H9 (cell line): ENCODE measurements around the gene ERMP1. TPM values are rescaled to one million over a fixed set of nuclear protein-coding genes. Genes with fewer than 3 reads are reported as not detected.

Experiments used
- DNase-seq: peaks from one replicate; pipeline ENCODE4 v3.0.0-alpha.2; 2017
- H2AFZ ChIP-seq: one replicate; pipeline ENCODE4 v1.6.1; 2013; ENCODE audit warnings: mild to moderate bottlenecking, low read length, control low read depth, moderate library complexity
- H2AK5ac ChIP-seq: 2 replicates; pipeline ENCODE4 v1.6.1; 2013; ENCODE audit warnings: low read length, control low read depth, mixed read lengths; ENCODE audit not compliant: insufficient read length
- H2BK120ac ChIP-seq: one replicate; pipeline ENCODE4 v1.6.1; 2013; ENCODE audit warnings: low read depth, mild to moderate bottlenecking, low read length, control low read depth, inconsistent platforms; ENCODE audit not compliant: poor library complexity, severe bottlenecking
- H2BK12ac ChIP-seq: 2 replicates; pipeline ENCODE4 v1.6.1; 2013; ENCODE audit warnings: low read length, control low read depth, mixed read lengths, low read depth; ENCODE audit not compliant: insufficient read length
- H2BK15ac ChIP-seq: 2 replicates; pipeline ENCODE4 v1.6.1; 2013; ENCODE audit warnings: low read depth, low read length, control low read depth
- H2BK20ac ChIP-seq: one replicate; pipeline ENCODE4 v1.6.1; 2013; ENCODE audit warnings: low read depth, mild to moderate bottlenecking, low read length, control low read depth, inconsistent platforms; ENCODE audit not compliant: poor library complexity, severe bottlenecking
- H2BK5ac ChIP-seq: 2 replicates; pipeline ENCODE4 v1.6.1; 2013; ENCODE audit warnings: low read length, control low read depth, mixed read lengths; ENCODE audit not compliant: insufficient read length
- H3K14ac ChIP-seq: 2 replicates; pipeline ENCODE4 v1.6.1; 2013; ENCODE audit warnings: low read length, control low read depth; ENCODE audit not compliant: insufficient read depth
- H3K18ac ChIP-seq: 2 replicates; pipeline ENCODE4 v1.6.1; 2013; ENCODE audit warnings: low read depth, mild to moderate bottlenecking, mixed read lengths, low read length, control low read depth; ENCODE audit not compliant: insufficient read length
- H3K23ac ChIP-seq: 2 replicates; pipeline ENCODE4 v1.6.1; 2013; ENCODE audit warnings: low read length, control low read depth, mixed read lengths, low read depth; ENCODE audit not compliant: insufficient read length
- H3K23me2 ChIP-seq: 2 replicates; pipeline ENCODE4 v1.6.1; 2013; ENCODE audit warnings: low read depth, mild to moderate bottlenecking, mixed read lengths, low read length, control low read depth; ENCODE audit not compliant: insufficient read length, poor library complexity, severe bottlenecking
- H3K27ac ChIP-seq: 2 replicates; pipeline ENCODE4 v1.5.1; 2013; ENCODE audit warnings: low read length, control low read depth, mixed read lengths, low read depth; ENCODE audit not compliant: insufficient read length
- H3K27me3 ChIP-seq: 2 replicates; pipeline ENCODE4 v1.6.1; 2013; ENCODE audit warnings: low read length, control low read depth, inconsistent platforms; ENCODE audit not compliant: insufficient read depth
- H3K4ac ChIP-seq: 2 replicates; pipeline ENCODE4 v1.6.1; 2013; ENCODE audit warnings: low read depth, mild to moderate bottlenecking, control low read depth, inconsistent platforms, low read length, moderate library complexity
- H3K4me1 ChIP-seq: 2 replicates; pipeline ENCODE4 v1.6.1; 2013; ENCODE audit warnings: low read length, control low read depth, inconsistent platforms; ENCODE audit not compliant: insufficient read depth
- H3K4me2 ChIP-seq: 2 replicates; pipeline ENCODE4 v1.6.1; 2013; ENCODE audit warnings: low read length, control low read depth, mixed read lengths; ENCODE audit not compliant: insufficient read length, insufficient read depth
- H3K56ac ChIP-seq: 2 replicates; pipeline ENCODE4 v1.6.1; 2013; ENCODE audit warnings: low read depth, mild to moderate bottlenecking, mixed read lengths, low read length, control low read depth; ENCODE audit not compliant: insufficient read length
- H3K79me1 ChIP-seq: 2 replicates; pipeline ENCODE4 v1.6.1; 2013; ENCODE audit warnings: low read depth, mild to moderate bottlenecking, moderate library complexity, low read length, control low read depth, inconsistent platforms; ENCODE audit not compliant: insufficient read depth, poor library complexity, severe bottlenecking
- H3K79me2 ChIP-seq: 2 replicates; pipeline ENCODE4 v1.6.1; 2013; ENCODE audit warnings: low read length, control low read depth, inconsistent platforms; ENCODE audit not compliant: insufficient read depth
- H3K9ac ChIP-seq: 2 replicates; pipeline ENCODE4 v1.6.1; 2013; ENCODE audit warnings: low read length, control low read depth, mixed read lengths; ENCODE audit not compliant: insufficient read length; ENCODE audit errors: extremely low read depth
- H3K9me3 ChIP-seq: one replicate; pipeline ENCODE4 v1.6.1; 2013; ENCODE audit warnings: low read depth, low read length, inconsistent platforms; ENCODE audit not compliant: control insufficient read depth
- H3T11ph ChIP-seq: one replicate; pipeline ENCODE4 v1.6.1; 2013; ENCODE audit warnings: mild to moderate bottlenecking, low read length, control low read depth, inconsistent platforms
- H4K20me1 ChIP-seq: one replicate; pipeline ENCODE4 v1.6.1; 2013; ENCODE audit not compliant: control insufficient read depth, insufficient read length, insufficient read depth
- H4K5ac ChIP-seq: 2 replicates; pipeline ENCODE4 v1.6.1; 2013; ENCODE audit warnings: low read depth, mild to moderate bottlenecking, mixed read lengths, low read length, control low read depth; ENCODE audit not compliant: insufficient read length
- H4K8ac ChIP-seq: replicated peaks from 2 replicates; pipeline ENCODE4 v1.6.1; 2013; ENCODE audit warnings: low read length, control low read depth, mixed read lengths, low read depth; ENCODE audit not compliant: insufficient read length
- H4K91ac ChIP-seq: 2 replicates; pipeline ENCODE4 v1.6.1; 2013; ENCODE audit warnings: low read depth, mild to moderate bottlenecking, moderate library complexity, mixed read lengths, low read length, control low read depth; ENCODE audit not compliant: insufficient read length
- H3K27ac Mint-ChIP-seq, 3 experiments: 2 replicates in 2 of 3; 3 replicates in 1 of 3; pipeline ENCODE4 v1.8.0; 2020 to 2021; ENCODE audit warnings: mixed read lengths in 3 of 3, mild to moderate bottlenecking in 1 of 3, moderate library complexity in 1 of 3
- H3K27me3 Mint-ChIP-seq: 2 replicates; pipeline ENCODE4 v1.8.0; 2021; ENCODE audit warnings: low read depth, mild to moderate bottlenecking, moderate library complexity, mixed read lengths
- H3K36me3 Mint-ChIP-seq, 3 experiments: 2 replicates in 2 of 3; 3 replicates in 1 of 3; pipeline ENCODE4 v1.8.0; 2020 to 2021; ENCODE audit warnings: low read depth in 3 of 3, mixed read lengths in 3 of 3; ENCODE audit not compliant: insufficient read depth in 1 of 3
- H3K4me1 Mint-ChIP-seq, 2 experiments: 2 replicates each; pipeline ENCODE4 v1.8.0; 2020; ENCODE audit warnings: mixed read lengths in 2 of 2
- H3K4me3 Mint-ChIP-seq, 2 experiments: 2 replicates in 1 of 2; 3 replicates in 1 of 2; pipeline ENCODE4 v1.8.0; 2020 to 2021; ENCODE audit warnings: mild to moderate bottlenecking in 2 of 2, mixed read lengths in 2 of 2, moderate library complexity in 1 of 2
- H3K9me3 Mint-ChIP-seq, 2 experiments: 2 replicates in 1 of 2; 3 replicates in 1 of 2; pipeline ENCODE4 v1.8.0; 2020; ENCODE audit warnings: mild to moderate bottlenecking in 2 of 2, mixed read lengths in 2 of 2, moderate library complexity in 1 of 2
- WGBS: extraction: QIAGEN DNeasy Blood & Tissue Kit; methylation state at CpG from one replicate; pipeline ENCODE4 v1.1.7; 2013; ENCODE audit warnings: missing lambda C conversion rate, low lambda C conversion rate, mixed read lengths; ENCODE audit not compliant: insufficient read length; ENCODE audit errors: extremely low coverage; 5-methylcytosine and 5-hydroxymethylcytosine counted together
- total RNA-seq: library from RNA; stranded (reverse); gene quantifications from 2 replicates; pipeline ENCODE4 v1.2.1, GENCODE V29; 2021
- TF ChIP-seq, protein P1 (sequence below): fragments of 200-600 bp; sonication (generic); conservative IDR thresholded peaks from 3 replicates; pipeline ENCODE4 v1.8.0; 2021; ENCODE audit warnings: antibody characterized with exemption, mild to moderate bottlenecking

ERMP1 gene
- total RNA-seq, 1 experiment from 2014 or later: 20.2 TPM

DNA sequence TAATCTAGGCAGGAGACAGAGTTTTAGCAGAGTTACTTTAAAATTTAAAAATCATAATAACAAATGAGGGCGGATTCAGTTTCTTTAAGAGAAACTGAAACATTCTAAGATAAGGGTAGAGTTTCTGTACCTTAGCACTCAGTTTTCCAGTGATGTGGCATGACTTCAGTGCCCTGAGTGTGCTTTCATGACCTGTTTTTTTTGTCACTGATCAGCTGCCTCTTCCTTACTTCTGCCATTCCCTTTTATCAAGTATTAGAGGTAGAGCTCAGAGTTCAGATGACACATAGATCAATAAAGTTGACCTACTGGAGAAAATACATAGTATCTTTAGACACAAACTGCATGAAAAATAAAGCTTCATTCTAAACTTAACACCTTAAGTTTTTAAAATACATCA, 82.3 kb downstream of the ERMP1 start:
- H4K5ac ChIP-seq: no peak overlapping the region
- no peak overlapping the region for H3K27ac ChIP-seq
- no peak overlapping the region for H2BK120ac ChIP-seq
- no peaks in the 10 kb centered on the region for H3K27me3 ChIP-seq
- H3K9ac ChIP-seq: no peak overlapping the region
- WGBS: no CpG with 5 or more reads among the region's 1 CpG
- TF ChIP-seq, protein P1, sequence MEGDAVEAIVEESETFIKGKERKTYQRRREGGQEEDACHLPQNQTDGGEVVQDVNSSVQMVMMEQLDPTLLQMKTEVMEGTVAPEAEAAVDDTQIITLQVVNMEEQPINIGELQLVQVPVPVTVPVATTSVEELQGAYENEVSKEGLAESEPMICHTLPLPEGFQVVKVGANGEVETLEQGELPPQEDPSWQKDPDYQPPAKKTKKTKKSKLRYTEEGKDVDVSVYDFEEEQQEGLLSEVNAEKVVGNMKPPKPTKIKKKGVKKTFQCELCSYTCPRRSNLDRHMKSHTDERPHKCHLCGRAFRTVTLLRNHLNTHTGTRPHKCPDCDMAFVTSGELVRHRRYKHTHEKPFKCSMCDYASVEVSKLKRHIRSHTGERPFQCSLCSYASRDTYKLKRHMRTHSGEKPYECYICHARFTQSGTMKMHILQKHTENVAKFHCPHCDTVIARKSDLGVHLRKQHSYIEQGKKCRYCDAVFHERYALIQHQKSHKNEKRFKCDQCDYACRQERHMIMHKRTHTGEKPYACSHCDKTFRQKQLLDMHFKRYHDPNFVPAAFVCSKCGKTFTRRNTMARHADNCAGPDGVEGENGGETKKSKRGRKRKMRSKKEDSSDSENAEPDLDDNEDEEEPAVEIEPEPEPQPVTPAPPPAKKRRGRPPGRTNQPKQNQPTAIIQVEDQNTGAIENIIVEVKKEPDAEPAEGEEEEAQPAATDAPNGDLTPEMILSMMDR: no peak
- Mint-ChIP-seq H3K9me3 (peaks cover 0 to 4% of the 10 kb centered on the region in 2 experiments; a peak in 1 of 5 replicates), H3K27me3 (no peaks in the 10 kb centered on the region), H3K36me3 (peaks cover 13 to 23% (median 19%) of the 10 kb centered on the region in 3 experiments; a peak in 6 of 7 replicates), H3K4me3 (no peak overlapping the region), H3K27ac (no peak overlapping the region), H3K4me1 (no peaks in the 10 kb centered on the region)
- H3T11ph ChIP-seq: no peak overlapping the region
- H2AK5ac ChIP-seq: no peak overlapping the region
- H3K4ac ChIP-seq: no peak overlapping the region
- no peak overlapping the region for H3K14ac ChIP-seq
- H3K79me2 ChIP-seq: no peaks in the 10 kb centered on the region
- no peaks in the 10 kb centered on the region for H3K79me1 ChIP-seq
- no peak overlapping the region for H4K8ac ChIP-seq
- no peaks in the 10 kb centered on the region for H3K4me1 ChIP-seq
- H3K56ac ChIP-seq: no peak overlapping the region
- H2BK12ac ChIP-seq: no peak overlapping the region
- no peaks in the 10 kb centered on the region for H4K20me1 ChIP-seq
- H3K18ac ChIP-seq: no peak overlapping the region
- no peaks in the 10 kb centered on the region for H3K23me2 ChIP-seq
- H4K91ac ChIP-seq: no peak overlapping the region
- H2BK15ac ChIP-seq: no peak overlapping the region
- H3K23ac ChIP-seq: no peak overlapping the region
- DNase-seq: no peak
- H2AFZ ChIP-seq: no peak overlapping the region
- H3K9me3 ChIP-seq: no peaks in the 10 kb centered on the region
- H2BK20ac ChIP-seq: no peak overlapping the region
- H3K4me2 ChIP-seq: no peak overlapping the region
- H2BK5ac ChIP-seq: no peak overlapping the region
